H1 (cell line): ENCODE data around the gene ARHGEF16. TPM values are rescaled to one million over a fixed set of nuclear protein-coding genes. Genes with fewer than 3 reads are reported as not detected.

Source experiments
- ATF2 ChIP-seq: IDR thresholded peaks from 2 replicates; pipeline ENCODE4 v1.6.1; 2012; ENCODE audit warnings: low read length, inconsistent platforms
- BRCA1 ChIP-seq: IDR thresholded peaks from 2 replicates; pipeline ENCODE4 v1.6.1; 2012; ENCODE audit warnings: low read depth, low read length, improper control_type of control experiment
- CEBPB ChIP-seq: IDR thresholded peaks from 2 replicates; pipeline ENCODE4 v1.6.1; 2012; ENCODE audit warnings: low read depth, low read length
- E2F6 ChIP-seq: IDR thresholded peaks from 2 replicates; pipeline ENCODE4 v1.6.1; 2012; ENCODE audit warnings: inconsistent platforms
- EP300 ChIP-seq, 2 experiments: IDR thresholded peaks; 1 replicate in 1 of 2; 2 replicates in 1 of 2; pipeline ENCODE4 v1.6.1; 2011 to 2012; ENCODE audit warnings: low read depth in 2 of 2, low read length in 2 of 2, mild to moderate bottlenecking in 2 of 2, borderline replicate concordance in 1 of 2, inconsistent platforms in 1 of 2, moderate library complexity in 1 of 2
- EZH2 ChIP-seq: fragments of 200-600 bp; sonication (generic); IDR thresholded peaks from 2 replicates; pipeline ENCODE4 v1.7.1; 2012; ENCODE audit warnings: low read depth, mild to moderate bottlenecking, moderate library complexity, low read length, inconsistent platforms; ENCODE audit not compliant: severe bottlenecking
- NRF1 ChIP-seq: IDR thresholded peaks from 2 replicates; pipeline ENCODE4 v1.6.1; 2011; ENCODE audit warnings: mild to moderate bottlenecking, low read depth, low read length, improper control_type of control experiment
- RBBP5 ChIP-seq: IDR thresholded peaks from 2 replicates; pipeline ENCODE4 v1.7.1; 2012; ENCODE audit warnings: low read depth, mild to moderate bottlenecking, inconsistent platforms, low read length, moderate library complexity, borderline replicate concordance
- SP4 ChIP-seq: IDR thresholded peaks from 2 replicates; pipeline ENCODE4 v1.6.1; 2012; ENCODE audit warnings: low read length, inconsistent platforms
- TAF1 ChIP-seq: IDR thresholded peaks from 2 replicates; pipeline ENCODE4 v1.6.1; 2011; ENCODE audit warnings: mild to moderate bottlenecking, low read depth, low read length
- TAF7 ChIP-seq: optimal IDR thresholded peaks from 2 replicates; pipeline ENCODE3; 2011; ENCODE audit warnings: low read depth, mild to moderate bottlenecking, inconsistent platforms, low read length, moderate library complexity, borderline replicate concordance
- polyA plus RNA-seq, 7 experiments: library from polyadenylated mRNA; depleted of rRNA in 3 of 7; stranded (reverse) in 5 of 7; unstranded in 2 of 7; fragments of >200 nt in 5 of 7; fragments of 200-250 nt in 2 of 7; gene quantifications; 1 replicate in 5 of 7; 2 replicates in 1 of 7; 4 replicates in 1 of 7; pipeline versions ENCODE4 v1.2.1 to v1.2.3, GENCODE V29; 2011 to 2013; ENCODE audit warnings: missing spikeins in 2 of 7, mixed read lengths in 2 of 7
- total RNA-seq: library from RNA; stranded (reverse); fragmentation: NEBNext Ultra II Directional; extraction: Animal tissue kit (Norgen Biotek cat#: 25700); gene quantifications from 2 replicates; pipeline ENCODE4 v1.2.1, GENCODE V29; 2021
- TF ChIP-seq, protein P1 (sequence below): IDR thresholded peaks from 2 replicates; pipeline ENCODE4 v1.6.1; 2011; ENCODE audit warnings: low read length, improper control_type of control experiment

ARHGEF16 gene
- total and polyA plus RNA-seq, 2 of the 8 experiments (the other 6 are each of a cell fraction or from before 2014, with no cell fraction given): 18.3 to 20.7 TPM

- TF ChIP-seq ATF2 (peak; percentile 34; the same call in 1 of the 2 replicates), TAF1 (no peak), NRF1 (no peak), RBBP5 (no peak), EZH2 (no peak), TAF7 (peak; percentile 64), BRCA1 (no peak), E2F6 (peak; percentile 49), SP4 (peak; percentile 50; the same call in 1 of the 2 replicates), EP300 (IDR thresholded peaks at IDR 0.05; ENCODE audit: borderline replicate concordance in 1 of 2, low read depth in 2 of 2, low read length in 2 of 2) (no peak), CEBPB (no peak; the same call in 1 of the 2 replicates)
- TF ChIP-seq, protein P1, sequence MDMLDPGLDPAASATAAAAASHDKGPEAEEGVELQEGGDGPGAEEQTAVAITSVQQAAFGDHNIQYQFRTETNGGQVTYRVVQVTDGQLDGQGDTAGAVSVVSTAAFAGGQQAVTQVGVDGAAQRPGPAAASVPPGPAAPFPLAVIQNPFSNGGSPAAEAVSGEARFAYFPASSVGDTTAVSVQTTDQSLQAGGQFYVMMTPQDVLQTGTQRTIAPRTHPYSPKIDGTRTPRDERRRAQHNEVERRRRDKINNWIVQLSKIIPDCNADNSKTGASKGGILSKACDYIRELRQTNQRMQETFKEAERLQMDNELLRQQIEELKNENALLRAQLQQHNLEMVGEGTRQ: no peak
Measured at GRCh38 chr1:3483801-3484444, 29.5 kb downstream of the ARHGEF16 start (continued).
